Fibroblast of pulmonary artery (primary cell): ENCODE results near the gene ANGPT4.

ENCODE experiments used
- DNase-seq: peaks from one replicate; pipeline ENCODE4 v3.0.0-alpha.2; 2010; ENCODE audit warnings: low read depth
- H3K4me3 ChIP-seq: replicated peaks from 2 replicates; pipeline ENCODE4 v1.5.1; 2011; ENCODE audit warnings: low read depth, mild to moderate bottlenecking, control low read depth, low read length, moderate library complexity
- TF ChIP-seq, protein P1 (sequence below): IDR thresholded peaks from 2 replicates; pipeline ENCODE4 v1.5.1; 2011; ENCODE audit warnings: mild to moderate bottlenecking, control low read depth, low read length, inconsistent platforms; ENCODE audit errors: missing control alignments

Gene ANGPT4

GRCh38 chr20:871436-871835 is 44.7 kb downstream of the ANGPT4 start:
- TF ChIP-seq, protein P1, sequence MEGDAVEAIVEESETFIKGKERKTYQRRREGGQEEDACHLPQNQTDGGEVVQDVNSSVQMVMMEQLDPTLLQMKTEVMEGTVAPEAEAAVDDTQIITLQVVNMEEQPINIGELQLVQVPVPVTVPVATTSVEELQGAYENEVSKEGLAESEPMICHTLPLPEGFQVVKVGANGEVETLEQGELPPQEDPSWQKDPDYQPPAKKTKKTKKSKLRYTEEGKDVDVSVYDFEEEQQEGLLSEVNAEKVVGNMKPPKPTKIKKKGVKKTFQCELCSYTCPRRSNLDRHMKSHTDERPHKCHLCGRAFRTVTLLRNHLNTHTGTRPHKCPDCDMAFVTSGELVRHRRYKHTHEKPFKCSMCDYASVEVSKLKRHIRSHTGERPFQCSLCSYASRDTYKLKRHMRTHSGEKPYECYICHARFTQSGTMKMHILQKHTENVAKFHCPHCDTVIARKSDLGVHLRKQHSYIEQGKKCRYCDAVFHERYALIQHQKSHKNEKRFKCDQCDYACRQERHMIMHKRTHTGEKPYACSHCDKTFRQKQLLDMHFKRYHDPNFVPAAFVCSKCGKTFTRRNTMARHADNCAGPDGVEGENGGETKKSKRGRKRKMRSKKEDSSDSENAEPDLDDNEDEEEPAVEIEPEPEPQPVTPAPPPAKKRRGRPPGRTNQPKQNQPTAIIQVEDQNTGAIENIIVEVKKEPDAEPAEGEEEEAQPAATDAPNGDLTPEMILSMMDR = no peak
- no peak overlapping the region for H3K4me3 ChIP-seq
- no peak for DNase-seq

DNA sequence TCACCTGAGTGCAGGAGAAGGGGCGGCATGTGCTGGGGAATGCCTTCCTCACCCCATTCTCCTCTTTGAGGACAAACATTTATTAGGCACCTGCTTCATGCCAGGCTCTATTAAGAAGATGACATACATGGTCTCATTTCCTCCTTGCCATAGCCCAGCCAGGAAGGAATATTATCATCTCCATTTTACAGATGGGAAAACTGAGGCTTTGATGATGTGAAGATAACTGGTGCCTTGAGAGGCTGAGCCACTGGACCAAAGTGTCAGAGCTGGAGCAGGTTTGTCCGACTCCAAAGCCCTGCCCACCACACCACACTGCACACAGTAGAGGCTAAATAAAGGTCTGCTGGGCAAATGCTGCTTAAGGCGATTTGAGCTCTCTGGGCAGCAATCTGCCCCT is 45.4 kb downstream of the ANGPT4 start:
- no peak overlapping the region for H3K4me3 ChIP-seq
- no peak for DNase-seq
- TF ChIP-seq, protein P1 = no peak

DNA sequence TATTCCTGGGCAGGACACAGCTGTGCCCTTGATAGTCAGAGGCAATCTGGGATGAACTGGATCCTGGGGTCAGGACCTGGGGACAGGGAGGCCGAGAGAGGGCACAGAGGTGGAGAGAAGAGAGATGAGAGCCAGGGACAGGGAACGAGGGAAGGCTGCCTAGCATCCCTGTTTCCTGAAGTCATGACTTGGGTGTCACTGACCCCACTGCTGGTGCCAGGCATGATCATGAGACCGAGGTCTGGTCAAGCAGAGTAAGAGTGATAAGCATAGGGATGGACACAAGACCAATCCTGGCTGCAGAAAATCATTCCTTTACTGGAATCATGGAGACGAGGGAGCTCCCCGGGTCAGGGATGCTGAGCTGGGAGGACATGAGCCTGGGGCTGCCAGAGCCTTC is 46.5 kb downstream of the ANGPT4 start:
- DNase-seq = no peak
- TF ChIP-seq, protein P1 = no peak
- no peak overlapping the region for H3K4me3 ChIP-seq

GRCh38 chr20:868279-868678 is 47.9 kb downstream of the ANGPT4 start:
- H3K4me3 ChIP-seq = no peak overlapping the region
- DNase-seq = no peak
- TF ChIP-seq, protein P1 = no peak

DNA sequence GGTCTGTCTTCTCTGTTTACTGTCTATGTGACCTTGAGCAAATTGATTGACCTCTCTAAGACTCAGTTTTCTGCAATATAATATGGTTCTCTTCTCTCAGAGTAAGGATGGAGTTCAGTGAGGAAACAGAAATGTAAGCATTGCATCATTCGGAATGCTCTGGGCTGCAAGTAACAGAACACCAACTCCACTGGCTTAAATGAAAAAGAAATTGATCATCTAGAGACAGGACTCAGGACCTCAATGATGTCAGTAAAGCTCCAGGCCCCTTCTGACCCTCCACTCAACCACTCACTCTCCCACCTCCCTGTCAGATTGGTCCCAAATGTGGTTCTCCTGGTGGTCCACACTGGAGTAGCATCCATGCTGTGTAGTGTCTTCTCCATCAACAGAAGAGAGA is 50.7 kb downstream of the ANGPT4 start:
- no peak for DNase-seq
- TF ChIP-seq, protein P1 = no peak

DNA sequence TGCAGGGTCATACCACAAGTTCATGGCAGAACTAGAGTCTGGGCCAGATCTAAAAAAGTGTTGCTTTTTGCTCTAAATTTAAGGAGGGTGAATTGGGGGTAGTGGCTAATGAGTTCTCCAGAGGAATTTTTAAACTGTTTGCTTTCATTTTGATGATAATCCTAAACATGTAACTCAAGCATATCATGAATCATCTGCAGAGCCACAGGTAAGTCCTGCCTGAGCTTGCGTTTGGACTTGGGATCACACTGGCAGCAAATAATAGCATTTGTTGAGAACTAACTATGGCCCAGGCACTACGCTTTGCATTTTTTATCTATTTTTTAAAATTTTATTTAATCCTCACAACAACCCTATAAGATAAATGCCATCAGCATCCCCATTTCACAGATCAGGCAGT is 55.2 kb downstream of the ANGPT4 start:
- TF ChIP-seq, protein P1 = no peak
- H3K4me3 ChIP-seq = no peak overlapping the region
- DNase-seq = no peak

More for the DNA sequence above, 50.7 kb downstream of the ANGPT4 start:
- H3K4me3 ChIP-seq = no peak overlapping the region

DNA sequence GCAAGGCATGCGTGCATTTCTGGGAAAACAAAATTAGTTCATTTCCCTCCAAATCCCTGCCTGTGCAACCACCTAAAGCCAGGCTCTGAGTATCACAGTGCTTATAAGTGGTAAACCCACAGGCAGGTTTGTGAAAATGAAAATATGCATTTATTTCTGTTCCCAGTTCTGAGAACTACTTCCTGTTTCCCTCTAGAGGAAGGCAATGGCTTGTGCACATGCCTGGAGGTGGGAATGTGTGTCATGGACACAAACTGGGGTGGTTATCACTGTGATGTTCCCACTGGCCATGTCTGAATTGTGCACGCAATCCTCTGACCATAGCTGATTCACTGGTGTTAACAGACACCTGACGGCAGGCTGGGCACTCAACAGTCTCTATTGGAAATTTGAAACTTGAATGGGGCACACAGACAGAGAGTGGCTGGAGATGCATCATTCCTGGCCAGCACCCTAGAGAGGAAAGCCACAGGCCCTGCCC is 56.3 kb downstream of the ANGPT4 start:
- DNase-seq = no peak
- no peak overlapping the region for H3K4me3 ChIP-seq

More for the DNA sequence above, 56.3 kb downstream of the ANGPT4 start:
- TF ChIP-seq, protein P1 = peak; percentile 11
